DMS79 (cell line): ENCODE results near the gene HYAL1.

Experiments used
- DNase-seq: peaks from one replicate; lab custom pipeline; 2025; lab: John Stamatoyannopoulos, UW

Gene HYAL1

DNA sequence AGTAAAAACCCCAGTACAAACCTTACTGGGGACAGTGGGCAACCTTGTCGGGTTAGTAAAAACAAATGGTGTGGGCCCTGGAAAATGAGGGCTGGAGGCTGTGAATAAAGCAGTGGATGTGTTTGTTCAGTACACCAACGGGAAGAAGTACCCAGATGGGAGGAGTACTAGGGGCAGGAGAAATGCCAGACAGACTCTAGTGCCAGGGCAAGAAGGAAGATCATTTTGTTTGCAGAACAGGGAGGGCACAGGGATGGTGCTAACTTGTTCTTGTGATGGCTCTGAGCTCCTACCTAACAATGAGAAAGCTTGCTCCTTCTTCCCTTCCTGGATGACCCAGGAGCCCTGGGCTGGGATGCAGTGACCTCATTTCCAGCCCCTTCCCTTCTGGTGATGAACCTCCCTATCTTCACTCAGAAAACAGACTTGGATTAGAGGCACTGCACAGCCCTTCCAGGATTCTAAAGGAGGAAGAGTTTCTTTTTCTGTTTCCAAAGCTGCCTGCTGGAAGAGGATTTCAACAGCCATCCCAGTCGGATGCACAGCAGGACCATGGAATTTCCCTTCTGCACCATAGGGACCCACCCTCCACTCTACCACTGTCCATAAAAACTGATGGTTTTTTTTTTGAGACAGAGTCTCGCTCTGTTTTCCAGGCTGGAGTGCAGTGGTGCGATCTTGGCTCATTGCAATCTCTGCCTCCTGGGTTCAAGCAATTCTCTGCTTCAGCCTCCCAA, 31.1 kb upstream of the HYAL1 start:
- DNase-seq = no peak

DNA sequence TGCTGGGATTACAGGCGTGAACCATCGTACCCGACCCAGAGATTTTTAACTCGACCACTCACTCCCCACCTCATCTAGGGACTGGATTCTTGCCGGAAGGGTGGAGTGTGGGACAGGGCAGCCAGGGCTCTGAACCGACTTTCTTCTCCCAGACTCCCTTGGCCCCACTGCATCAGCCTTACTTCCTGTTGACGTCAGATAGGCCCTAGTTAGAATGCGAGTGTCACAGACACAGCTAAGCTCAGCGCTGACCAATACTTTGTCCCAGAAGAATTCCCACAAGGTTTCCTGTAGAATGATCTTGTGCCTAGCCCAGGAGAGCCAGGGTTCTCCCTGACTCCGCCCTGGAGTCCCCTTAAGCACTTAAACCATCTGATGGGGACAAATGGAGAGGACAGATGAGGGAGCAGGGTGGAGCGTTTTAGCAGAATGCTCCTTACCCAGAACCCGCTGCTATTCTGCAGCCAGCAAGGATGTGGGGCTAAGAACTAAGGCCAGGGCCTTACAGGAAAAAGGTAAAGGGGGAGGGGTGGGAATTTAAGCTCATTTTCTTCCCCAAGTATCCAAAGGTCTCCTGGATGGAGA, 30.5 kb upstream of the HYAL1 start:
- no peak for DNase-seq

DNA sequence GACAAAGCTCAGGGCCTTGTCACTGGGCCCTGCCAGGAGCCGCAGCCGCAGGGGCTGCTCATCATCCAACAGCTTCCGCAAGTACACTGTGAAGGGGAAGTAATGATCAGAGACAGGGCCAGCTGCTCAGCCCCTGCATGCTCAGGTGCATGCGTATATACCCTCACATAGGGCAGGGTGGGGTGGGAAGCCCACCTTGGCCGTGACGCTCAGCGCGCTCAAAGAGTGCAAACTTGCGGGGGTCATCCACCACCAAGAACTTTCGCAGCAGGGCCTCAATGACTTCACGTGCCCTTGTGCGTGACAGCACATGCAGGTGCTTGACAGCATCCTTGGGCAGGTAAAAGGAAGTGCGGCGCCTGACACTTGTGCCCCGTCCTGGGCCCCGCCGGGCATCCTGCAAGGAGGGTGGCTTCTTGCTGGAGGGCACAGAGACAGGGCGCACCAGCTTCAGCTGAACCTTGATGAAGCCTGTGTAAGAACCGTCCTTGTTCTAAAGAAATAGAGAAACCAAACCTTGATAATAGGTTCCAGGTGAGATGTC, 28.1 kb upstream of the HYAL1 start:
- DNase-seq = no peak

DNA sequence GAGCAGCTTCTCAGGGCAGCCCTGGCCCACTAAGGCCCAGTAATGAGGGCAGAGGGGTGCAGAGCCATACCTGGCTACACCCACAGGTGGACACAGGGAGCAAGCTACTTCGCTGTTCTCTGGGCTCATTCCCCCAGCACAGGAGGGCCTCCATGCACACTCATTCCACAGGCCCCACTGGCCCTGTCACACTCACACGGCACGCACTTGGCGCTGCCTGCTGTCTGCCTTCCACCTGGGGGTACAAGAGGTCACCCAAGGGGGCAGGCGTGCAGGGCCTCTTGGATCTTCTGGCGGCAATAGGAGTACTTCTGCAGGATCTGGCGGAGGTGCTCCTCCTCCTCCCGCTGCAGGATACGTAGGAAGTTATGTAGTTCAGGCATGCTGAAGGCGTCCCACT, 27.0 kb upstream of the HYAL1 start:
- DNase-seq = no peak

DNA sequence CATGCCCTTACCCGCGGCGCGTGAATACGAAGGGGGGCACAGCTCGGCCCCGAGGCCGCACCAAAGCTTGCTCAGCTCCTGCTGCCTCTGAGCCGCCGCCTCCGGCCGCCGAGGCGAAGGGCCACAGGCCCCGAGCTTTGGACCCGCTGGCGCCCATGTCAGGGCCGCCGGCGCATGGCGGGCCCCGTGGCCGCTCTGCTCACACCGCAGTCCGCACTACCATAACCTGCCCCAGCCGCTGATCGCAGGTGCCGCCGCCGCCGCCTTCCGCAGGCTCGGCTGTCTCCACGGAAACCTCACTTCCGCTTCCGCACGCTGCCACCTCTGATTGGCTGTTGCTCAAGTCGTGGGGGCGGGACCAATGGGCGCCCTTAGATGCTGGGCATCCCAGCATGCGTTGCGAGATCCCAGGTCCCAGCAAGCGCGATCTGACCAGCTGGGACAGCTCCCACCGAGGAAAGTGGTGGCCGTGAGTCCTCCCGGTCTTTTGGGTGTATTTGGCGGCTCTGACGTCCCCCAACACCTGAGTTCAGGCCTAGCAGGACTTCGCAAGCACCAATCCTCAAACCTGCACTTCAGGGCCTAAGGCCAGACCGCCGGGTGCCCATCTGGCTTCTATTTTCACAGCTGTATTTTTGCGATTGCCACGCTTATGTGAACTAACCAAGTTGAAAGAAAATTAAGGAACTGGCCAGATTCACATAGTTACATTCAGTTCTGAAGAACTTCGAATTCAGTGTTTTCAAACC, 24.7 kb upstream of the HYAL1 start, which contains the start of gene TUSC2:
TUSC2 (minus strand) TSS at position 281 of the 749 bp plus-strand sequence; CDS start at position 157, 124 bp downstream.
- DNase-seq = peak; percentile 73

DNA sequence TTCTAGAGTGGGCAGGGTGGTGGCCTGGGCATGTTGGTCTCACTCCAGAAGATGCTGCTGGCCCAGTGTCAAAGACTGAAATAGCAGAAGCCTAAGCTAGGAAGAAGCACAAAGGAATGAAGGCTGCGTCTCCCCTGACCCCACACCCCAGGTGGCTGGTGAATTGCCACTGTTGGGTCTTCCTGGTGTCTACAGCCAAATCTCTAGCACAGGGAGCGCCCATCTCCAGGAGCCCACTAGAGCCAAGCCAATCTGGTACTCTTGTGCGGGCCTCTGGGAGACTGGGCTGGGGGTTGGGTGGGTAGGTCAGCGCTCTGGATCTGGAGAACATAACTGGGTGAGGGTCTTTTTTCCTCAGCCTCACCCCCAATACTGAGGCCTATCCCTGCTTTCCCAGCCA, 23.8 kb upstream of the HYAL1 start:
- DNase-seq = no peak

DNA sequence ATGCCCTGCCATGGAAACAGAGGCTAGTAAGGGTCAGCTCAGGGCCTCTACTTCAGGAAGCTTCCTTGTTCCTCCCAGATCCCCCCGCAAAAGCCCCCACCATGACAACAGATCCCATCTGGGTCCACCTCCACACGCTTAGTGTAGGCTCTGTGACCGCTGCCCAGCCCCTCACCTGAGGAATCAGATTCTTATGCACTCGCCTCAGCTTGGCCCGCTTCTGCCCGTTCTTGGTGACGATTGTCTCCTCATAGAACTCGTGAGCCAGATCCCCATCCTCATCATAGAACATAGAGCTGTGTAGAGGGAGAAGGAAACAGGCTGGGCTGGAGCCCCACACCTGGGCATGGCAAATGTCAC, 22.8 kb upstream of the HYAL1 start:
- DNase-seq = no peak

DNA sequence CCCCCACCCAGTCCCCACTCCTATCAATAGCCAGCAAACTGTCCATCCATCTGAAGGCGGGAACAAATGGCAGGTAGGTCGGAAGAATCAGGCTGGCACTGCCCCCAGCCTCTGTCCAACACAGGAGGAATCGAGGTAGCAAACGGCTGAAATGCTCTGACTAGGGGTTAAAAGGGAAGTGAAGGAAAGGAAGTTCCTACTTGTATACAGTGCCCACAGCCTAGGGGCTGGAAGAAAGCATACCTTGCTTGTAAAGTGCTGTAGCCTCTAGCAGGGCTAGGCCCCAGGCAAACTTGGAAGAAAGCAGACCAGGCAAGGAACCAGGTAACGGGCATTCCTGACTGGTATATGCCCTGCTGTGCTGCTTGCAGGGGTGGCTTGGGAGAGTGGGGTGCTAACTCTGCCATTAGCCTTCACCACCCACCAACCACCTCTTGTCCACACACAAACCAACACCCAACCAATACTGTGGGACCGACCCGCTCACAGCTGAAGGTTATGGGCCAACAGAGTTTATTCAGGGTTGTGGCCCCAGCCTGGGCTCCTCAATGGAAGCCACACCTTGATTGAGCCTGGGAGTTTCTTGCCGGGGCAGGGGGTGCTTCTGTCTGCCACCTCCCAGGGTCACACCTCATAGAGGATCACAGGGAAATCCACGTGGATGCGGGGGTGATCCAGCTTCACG, 22.3 kb upstream of the HYAL1 start:
- no peak for DNase-seq

DNA sequence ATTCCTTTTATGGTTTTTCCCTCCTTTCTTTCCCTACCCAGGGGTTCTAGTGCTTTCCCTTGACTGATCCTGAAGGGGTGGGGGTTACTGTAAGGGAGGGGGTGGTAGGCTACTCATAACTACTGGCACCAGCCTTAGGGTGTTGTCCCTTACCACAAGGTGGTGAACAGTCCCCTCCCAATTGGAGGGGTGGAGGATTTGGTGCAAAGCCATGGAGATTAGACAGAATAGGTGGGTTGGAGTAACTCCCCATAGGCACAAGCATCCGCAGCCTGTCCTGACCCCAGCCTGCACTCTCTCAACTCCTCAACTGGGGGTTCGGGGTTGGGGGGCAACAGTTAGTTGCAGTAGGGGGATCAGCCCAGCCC, 21.7 kb upstream of the HYAL1 start:
- DNase-seq = no peak

DNA sequence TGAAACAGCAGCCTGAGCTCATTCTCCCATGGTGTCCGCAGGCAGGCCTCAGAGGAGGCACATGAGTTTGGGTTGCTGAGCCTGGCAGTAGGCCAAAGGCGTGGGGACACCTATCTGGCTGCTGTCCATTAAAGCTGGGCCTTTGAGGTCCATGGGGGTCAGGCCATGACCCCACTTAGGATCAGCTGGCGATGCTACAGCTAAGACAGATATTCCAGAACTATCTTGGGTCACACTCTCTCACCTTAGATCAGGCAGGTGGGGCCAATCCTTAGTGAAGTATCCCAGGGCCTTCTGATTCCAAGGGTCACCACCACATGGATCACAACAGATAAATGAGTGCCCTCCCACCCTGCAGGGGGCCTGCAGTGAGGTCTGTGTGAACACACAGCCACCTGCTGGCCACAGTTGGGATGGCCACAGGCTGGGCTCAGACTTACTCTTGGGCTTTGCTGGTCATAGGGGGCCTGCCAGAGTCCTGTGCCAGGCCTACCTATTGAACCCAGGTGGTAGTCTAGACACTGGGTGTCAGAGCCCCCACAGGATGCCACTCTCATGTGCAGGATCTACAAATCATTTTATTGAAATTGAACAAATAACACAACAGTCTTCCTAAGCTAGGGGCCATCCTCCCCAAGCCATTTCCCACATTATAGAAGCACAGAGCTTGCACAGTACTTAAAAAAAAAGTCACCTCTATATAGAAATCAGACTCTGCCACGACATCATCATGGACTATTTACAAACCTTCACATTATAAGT, 21.2 kb upstream of the HYAL1 start:
- no peak for DNase-seq

DNA sequence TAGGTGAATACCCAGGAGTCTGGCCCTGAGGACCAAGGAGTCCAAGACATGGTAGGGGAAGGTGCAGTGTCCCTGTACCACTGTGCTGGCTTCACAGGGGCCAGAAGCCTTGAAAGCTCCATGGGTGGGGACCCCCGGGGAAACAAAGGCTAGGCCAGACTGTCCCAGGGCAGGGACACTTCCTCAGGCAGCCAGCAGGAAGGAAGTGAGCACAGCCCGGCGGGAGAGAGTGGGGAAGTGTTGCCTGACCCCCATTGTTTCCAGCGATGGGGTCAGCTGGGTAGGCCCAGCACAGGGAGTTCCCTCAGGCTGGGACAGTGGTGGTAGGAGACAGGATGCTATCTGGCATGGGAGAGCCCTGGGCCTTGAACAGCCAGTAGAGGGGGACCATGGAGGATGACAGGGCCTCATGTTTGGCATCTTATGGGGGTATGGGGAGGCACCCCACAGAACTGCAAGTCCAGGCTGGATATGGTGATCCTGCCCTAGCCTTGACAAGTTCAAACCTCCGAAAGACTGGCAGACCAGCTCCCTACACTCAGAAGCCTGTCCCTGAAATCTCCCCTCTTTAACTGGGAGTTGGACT, 20.3 kb upstream of the HYAL1 start:
- DNase-seq = no peak

DNA sequence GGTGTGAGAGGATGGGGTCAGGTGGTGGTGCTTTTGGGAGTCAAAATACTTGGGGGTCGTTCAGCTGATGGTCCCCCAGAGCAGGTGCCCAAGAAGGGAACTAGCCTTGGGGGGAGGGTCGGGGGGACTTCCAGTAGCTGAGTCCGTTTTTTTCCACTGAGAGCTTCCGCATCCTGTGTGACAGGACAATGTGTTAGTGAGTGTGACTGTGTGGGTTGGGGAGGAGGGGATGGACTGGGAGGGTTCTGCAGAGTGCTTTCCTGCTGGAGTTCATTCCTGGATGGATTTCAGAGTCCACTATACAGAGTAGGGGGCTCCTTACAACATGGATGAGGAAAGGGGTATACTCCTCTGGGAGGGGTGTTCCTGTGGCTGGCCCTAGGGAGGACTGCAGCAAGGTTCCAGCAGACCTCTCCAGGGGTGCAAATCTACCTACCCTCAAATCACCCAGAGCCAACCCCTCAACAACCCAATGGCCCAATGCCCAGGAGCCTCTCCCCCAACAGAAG, 19.8 kb upstream of the HYAL1 start:
- DNase-seq = no peak

DNA sequence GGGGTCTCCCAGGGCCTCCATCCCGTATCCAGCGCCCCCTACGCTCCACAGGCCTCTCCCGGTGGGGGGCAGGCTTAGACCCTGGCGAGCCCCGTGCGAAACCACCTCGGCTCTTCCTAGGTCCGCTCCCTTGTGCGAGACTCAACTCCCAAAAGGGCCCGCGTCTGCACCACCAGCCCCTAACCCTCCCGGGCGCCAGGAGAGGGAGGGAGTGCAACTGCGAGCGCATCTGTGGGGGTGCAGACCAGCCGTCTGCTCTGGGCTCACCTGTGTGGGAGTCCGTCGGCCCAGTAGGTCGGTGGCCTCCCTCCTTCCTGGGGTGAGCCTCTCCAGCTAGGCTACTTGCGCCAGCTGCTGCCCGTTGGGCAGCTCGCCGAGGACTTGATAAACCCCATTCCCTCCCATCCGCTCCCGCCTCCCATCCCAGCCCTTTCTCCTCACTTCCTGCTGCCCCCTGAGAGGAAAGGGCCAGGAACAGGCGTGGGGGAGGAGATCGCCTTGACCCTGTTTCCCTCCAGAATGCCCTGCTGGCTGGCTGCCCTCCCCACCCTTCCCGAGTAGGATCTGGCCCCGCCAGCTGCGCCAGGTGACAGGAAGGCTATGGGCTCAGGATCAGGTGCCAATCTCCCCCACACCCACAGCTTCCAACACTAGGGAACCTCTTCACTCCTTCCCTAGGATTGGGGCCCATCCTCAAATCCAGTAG, 19.2 kb upstream of the HYAL1 start, which contains the start of gene HYAL2:
HYAL2 (minus strand) TSS at position 360 of the 706 bp plus-strand sequence. CDS start 2,256 bp downstream, outside the sequence.
- peak; percentile 6 for DNase-seq

DNA sequence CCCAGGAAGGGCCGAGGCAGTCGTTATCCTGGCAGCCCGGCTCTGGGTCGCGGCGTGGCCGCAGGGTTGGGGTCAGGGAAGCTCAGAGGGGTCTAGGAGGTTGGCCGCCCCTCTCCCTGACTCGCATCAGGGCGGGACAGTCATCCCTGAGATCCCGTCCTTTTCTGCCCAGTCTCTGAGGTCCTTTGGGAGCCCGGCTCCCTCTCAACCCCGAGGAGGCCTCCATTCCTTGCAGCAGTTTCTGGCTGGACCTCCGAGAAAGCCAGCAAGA, 18.7 kb upstream of the HYAL1 start:
- no peak for DNase-seq

DNA sequence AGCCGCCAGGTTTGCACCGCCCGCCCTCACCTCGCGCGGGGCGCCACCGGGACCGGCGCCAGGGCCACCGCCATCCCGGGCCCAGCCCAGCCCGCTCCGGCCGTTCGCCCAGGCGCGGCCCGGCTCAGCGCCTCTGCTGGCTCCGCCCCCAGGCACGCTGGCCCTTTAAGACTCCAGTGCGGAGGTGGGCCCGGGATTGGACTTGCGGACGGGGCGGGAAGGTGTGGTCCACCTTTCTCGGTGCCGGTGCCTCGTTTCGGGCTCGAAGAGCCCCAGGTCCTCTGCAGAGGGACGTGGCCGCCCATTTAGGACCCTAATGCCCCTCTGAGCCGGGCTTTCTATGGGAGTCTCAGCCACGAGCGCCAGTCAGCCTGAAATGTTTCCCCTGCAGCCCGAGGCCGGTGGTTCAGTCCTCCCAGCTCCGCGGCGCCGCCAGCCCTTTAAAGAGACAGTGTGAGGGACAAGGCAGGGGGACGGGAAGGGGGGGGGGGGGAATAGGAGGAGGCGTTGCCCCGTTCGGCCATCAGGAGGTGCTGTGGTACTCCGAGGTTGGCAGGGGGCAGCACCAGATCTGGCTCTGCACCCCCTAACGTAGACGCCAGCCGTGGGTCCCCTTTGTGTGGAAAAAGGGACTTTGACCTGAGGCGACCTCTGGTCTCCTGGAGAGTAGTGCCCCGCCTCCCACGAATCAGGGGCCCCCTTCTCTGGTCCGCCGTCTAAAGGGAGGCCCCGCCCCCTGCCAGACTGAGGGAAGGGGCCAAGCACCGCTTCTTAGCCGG, 18.2 kb upstream of the HYAL1 start:
- DNase-seq = peak; percentile 39

DNA sequence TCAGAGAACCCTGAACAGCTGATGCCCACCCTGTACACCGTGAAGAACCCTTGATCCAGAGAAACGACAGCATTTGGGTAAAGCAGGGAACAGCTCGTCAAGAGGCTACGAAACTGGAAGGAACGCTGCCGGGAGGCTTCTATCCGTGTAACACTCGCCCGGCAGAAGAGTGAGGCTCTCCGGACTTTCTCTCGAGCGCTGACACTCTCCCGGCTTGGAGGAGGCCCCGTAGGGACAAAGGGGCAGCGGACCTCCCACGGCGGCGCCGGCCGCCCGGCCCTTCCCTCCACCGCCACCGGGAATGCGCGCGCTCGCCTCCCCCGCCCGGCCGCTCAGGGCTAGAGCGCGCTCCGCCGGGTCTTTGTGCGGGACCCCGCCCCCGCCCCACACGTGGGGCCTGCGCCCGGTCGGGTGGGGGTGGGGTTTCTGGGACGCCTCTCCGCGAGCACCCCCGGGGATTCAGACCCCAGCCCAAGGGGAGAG, 17.5 kb upstream of the HYAL1 start:
- no peak for DNase-seq

DNA sequence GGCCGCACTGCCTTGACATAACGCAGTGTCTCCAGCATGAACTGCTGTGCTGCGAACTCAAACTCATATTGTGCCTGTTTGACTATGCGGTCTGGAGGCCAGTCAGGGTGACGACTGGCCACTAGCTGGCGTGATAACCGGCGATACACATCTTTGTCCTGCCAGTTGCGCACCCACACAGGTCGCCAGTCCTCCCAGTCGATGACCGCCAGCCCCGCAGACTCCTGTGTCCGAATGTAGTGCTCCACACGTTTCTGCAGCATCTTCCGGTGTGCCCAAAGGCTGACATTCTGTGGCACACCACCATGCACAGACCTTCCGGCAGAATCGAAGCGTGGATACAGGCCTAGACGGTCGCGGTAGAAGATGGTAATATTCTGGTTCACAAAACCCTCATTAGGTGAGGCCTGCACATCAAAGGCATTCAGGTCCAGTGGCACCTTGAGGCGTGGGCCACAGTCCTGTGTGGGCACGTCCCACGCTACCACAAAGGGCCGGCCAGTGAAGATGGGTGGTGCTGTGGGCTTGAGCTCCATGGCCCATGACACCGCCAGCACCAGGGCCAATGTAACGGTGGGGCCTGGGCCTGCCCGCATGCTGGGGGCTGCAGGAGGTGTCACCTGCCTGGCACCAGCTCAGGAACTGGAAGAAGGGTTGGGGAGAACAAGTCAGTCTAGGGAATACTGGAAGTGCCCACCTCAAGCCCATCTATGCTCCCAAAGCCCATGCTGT, 16.7 kb upstream of the HYAL1 start:
- no peak for DNase-seq

DNA sequence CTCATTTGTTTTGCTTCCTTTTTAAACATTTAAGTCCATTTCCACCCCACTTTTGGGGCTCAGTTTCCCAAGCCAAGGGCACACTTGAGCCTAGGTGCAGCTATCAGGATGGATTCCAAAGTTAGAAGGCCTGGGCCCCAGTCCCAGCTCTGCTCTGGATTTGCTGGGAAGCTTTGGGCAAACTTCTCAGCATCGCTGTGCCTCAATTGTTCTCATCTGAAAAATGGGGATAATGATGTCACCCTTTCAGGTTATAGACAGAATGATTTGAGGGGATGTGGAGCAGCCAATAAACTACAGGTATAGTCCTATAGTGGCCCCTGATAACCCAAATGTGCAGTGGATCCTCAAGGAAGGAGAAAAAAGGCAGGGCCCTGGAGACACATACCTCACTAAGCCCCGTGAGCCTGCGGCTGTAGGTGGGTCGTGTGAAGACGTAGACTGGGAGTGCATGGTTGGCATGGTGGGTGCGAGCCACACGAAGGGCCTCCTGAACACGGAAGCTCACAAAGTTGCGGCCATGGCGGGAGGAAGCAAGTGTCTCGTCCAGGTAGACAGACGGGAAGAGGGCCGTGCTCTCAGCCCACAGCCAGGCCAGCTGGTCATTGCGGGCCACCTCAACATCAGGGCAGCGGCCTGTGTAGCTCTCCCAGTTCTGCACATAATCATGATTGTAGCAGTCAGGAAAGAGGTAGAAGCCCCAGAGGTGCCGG, 16.0 kb upstream of the HYAL1 start:
- no peak for DNase-seq
